Gastrocnemius medialis (tissue), 4 donors: ENCODE results near the gene ROR2. TPM values are rescaled to one million over a fixed set of nuclear protein-coding genes. Genes with fewer than 3 reads are reported as not detected.

Experiments
- ATAC-seq, 2 donors: fragments of 150-250 bp; one replicate each; pipeline ENCODE4 v1.9.1; 2016
- DNase-seq, 2 donors: peaks; one replicate each; pipeline ENCODE4 v3.0.0-alpha.2; 2019
- H3K27ac ChIP-seq, 4 donors: fragments of 200-600 bp; sonication (generic); 1 replicate in 1 of 4; 2 replicates in 3 of 4; pipeline ENCODE4 v1.5.1; 2016 to 2018; ENCODE audit warnings: mild to moderate bottlenecking in 2 of 4, moderate library complexity in 1 of 4
- H3K27me3 ChIP-seq, 3 donors: fragments of 200-600 bp; sonication (generic) in 2 of 3; 1 replicate in 1 of 3; 2 replicates in 2 of 3; pipeline versions ENCODE4 v1.5.1 to v1.6.0; 2016 to 2019; ENCODE audit warnings: mild to moderate bottlenecking in 1 of 3, moderate library complexity in 1 of 3
- H3K36me3 ChIP-seq, 2 donors: fragments of 200-600 bp; sonication (generic) in 1 of 2; one replicate each; pipeline ENCODE4 v1.5.1; 2017 to 2018
- H3K4me1 ChIP-seq, 2 donors: fragments of 200-600 bp; sonication (generic) in 1 of 2; one replicate each; pipeline ENCODE4 v1.5.1; 2016 to 2017; ENCODE audit warnings: mild to moderate bottlenecking in 2 of 2
- H3K4me3 ChIP-seq, 4 donors: fragments of 200-600 bp; sonication (generic) in 3 of 4; 1 replicate in 1 of 4; 2 replicates in 3 of 4; pipeline ENCODE4 v1.5.1; 2016 to 2019; ENCODE audit warnings: mild to moderate bottlenecking in 2 of 4
- H3K9me3 ChIP-seq, 3 donors: fragments of 200-600 bp; sonication (generic) in 2 of 3; 1 replicate in 1 of 3; 2 replicates in 2 of 3; pipeline ENCODE4 v1.5.1; 2016 to 2019
- CTCF ChIP-seq, 5 experiments: fragments of 450-650 bp in 3 of 5; fragments of 200-600 bp in 2 of 5; sonication (generic) in 2 of 5; IDR thresholded peaks in 4 of 5; conservative IDR thresholded peaks in 1 of 5; 1 replicate in 4 of 5; 2 replicates in 1 of 5; pipeline ENCODE4 v1.5.1; 2016 to 2019; ENCODE audit warnings: antibody characterized with exemption in 5 of 5, mild to moderate bottlenecking in 3 of 5, moderate library complexity in 3 of 5
- POLR2A ChIP-seq, 2 donors: fragments of 450-650 bp; IDR thresholded peaks; one replicate each; pipeline ENCODE4 v1.6.1; 2017; ENCODE audit warnings: antibody characterized with exemption in 2 of 2, mild to moderate bottlenecking in 2 of 2, moderate library complexity in 2 of 2
- in situ Hi-C, 4 donors: fragments of 200-750 bp; cut with MboI; loops; one replicate each; pipeline versions ENCODE4 v1.15.0 to v1.8.0; 2017; ENCODE audit warnings: low sequenced_read_pairs in 4 of 4
- intact Hi-C: fragments of 100-400 bp; cut with DNase I; formaldehyde crosslinking; loops from one replicate; pipeline ENCODE4 v1.15.1; 2023; ENCODE audit warnings: low total_unique reads
- total RNA-seq, 4 donors: library from RNA; depleted of rRNA; stranded (reverse); fragments of >200 nt; gene quantifications; one replicate each; pipeline versions ENCODE4 v1.1.0 to v1.2.3, GENCODE V29; 2016

The ROR2 gene
- total RNA-seq, 4 donors from 2014 or later, result 0.15 to 1.2 (median 0.61) TPM

GRCh38 chr9:91807643-91808246 is 142.3 kb downstream of the ROR2 start:
- Histone ChIP-seq H3K4me3 (no peak overlapping the region), H3K9me3 (no peaks in the 10 kb centered on the region), H3K27ac (no peak overlapping the region), H3K36me3 (no peaks in the 10 kb centered on the region), H3K4me1 (no peaks in the 10 kb centered on the region), H3K27me3 (no peaks in the 10 kb centered on the region)
- intact Hi-C loops, result no loop called here
- DNase-seq (no peak), ATAC-seq (no peak)
- TF ChIP-seq CTCF (IDR thresholded peaks at IDR 0.05 in 4 of 5, conservative IDR thresholded peaks at IDR 0.05 in 1 of 5) (no peak), POLR2A (IDR thresholded peaks at IDR 0.05) (no peak)
- in situ Hi-C loops, result no loop called here

DNA sequence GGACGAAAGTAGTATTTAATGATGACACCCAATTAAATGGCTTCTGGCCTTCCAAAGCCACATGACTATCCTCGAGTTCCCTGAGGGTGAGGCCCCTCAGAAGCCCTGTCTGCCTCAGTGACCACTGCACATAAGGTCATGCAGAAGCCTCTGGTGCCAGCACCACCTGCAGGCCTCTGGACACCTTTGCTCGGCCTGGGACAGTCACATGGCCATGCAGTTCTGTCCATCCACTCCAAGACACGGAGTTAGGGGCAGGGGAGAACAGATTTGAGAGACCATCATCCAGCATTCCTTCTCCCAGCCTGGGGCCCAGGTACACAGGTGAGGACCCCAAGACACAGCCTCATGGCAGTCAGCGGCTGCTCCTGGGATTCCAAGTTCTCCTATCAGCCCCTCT is 145.0 kb downstream of the ROR2 start:
- Histone ChIP-seq H3K4me1 (no peaks in the 10 kb centered on the region), H3K27ac (no peak overlapping the region)

DNA sequence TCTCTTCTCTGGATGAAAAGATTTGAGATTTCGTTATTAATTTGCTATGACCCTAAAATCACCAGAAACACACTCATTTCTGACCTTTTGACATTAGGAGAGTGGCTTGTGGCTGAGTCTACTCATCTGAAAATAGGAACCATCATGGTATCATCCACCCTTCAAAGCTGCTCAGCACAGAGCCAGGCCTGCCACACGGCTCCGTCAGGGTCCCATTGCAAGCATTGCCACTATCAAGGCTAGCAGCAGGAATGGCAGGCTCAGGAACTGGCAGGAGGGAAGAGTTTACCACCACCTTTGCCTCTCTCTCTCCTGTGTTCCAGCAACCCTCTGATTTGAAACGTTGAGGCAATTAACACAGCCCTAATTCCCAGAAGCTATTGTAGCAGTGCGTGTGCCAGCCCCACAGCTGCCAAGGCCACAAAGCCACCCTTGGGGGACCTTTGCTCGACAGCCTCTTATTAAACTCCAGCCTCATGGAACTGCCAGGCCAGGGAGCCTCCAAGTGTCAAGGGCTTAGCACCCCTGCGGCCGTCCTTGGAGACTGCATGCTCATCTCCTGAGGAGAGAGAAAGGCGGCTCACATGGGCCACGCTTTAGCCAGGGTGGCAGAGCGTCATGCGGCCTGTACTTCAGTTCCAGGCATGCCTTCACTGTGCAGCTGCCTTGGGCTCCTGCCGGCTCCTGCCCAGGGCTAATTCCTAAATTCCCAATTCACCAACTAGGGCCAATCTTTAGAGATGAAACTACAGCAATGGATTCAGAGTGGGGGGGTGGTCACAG is 145.9 kb downstream of the ROR2 start:
- in situ Hi-C loops (no loop called here), intact Hi-C loops (no loop called here)
- Histone ChIP-seq H3K27ac (no peak overlapping the region), H3K4me3 (no peak overlapping the region), H3K27me3 (no peaks in the 10 kb centered on the region), H3K36me3 (no peaks in the 10 kb centered on the region), H3K4me1 (no peaks in the 10 kb centered on the region), H3K9me3 (no peaks in the 10 kb centered on the region)
- TF ChIP-seq POLR2A (IDR thresholded peaks at IDR 0.05), result no peak
- no peak for TF ChIP-seq CTCF (IDR thresholded peaks at IDR 0.05 in 4 of 5, conservative IDR thresholded peaks at IDR 0.05 in 1 of 5)
- DNase-seq (no peak), ATAC-seq (no peak)

More for the DNA sequence above, 145.0 kb downstream of the ROR2 start:
- TF ChIP-seq POLR2A (IDR thresholded peaks at IDR 0.05) (no peak), CTCF (IDR thresholded peaks at IDR 0.05 in 4 of 5, conservative IDR thresholded peaks at IDR 0.05 in 1 of 5) (no peak)
- H3K27me3 ChIP-seq, result no peaks in the 10 kb centered on the region
- in situ Hi-C loops, result no loop called here
- no peaks in the 10 kb centered on the region for H3K36me3 ChIP-seq
- intact Hi-C loops, result no loop called here
- H3K4me3 ChIP-seq, result no peak overlapping the region
- H3K9me3 ChIP-seq, result no peaks in the 10 kb centered on the region
- ATAC-seq, result no peak
- no peak for DNase-seq

DNA sequence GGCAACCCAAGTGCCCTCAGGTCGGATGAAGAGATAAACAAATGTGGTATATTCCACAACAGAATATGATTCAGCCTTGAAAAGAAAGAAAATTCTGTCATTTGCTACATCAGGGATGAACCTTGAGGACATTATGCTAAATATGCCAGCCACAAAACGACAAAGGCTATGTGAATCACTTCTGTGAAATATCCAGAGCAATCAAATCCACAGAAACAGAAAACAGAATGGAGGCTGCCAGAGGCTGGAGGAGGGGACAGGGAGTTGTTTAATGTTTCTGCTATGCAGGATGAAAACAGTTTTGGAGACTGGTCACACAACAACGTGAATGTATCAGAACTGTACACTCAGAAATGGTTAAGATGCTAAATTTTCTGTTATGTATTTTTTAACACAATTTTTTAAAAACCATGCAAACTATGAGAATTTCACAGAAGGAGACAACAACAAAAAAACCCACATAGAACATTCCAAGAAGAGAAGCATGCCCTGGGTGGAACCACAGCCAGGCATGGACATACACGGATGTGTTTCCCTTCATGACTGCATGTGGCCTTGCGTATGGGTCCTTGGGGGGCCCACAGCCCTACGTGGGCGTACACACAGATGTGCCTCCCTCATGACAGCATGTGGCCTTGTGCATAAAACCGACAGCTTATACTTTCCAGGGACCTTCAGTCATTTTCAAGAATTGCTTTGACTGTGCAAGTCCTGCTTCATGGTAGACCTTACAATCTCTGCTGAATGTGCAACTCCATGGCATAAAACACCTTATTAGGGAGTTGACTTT is 146.7 kb downstream of the ROR2 start:
- TF ChIP-seq POLR2A (IDR thresholded peaks at IDR 0.05), result no peak
- no peak for TF ChIP-seq CTCF (IDR thresholded peaks at IDR 0.05 in 4 of 5, conservative IDR thresholded peaks at IDR 0.05 in 1 of 5)
- no peak overlapping the region for H3K27ac ChIP-seq
- ATAC-seq (no peak), DNase-seq (no peak)
- H3K27me3 ChIP-seq, result no peaks in the 10 kb centered on the region
- intact Hi-C loops (no loop called here), in situ Hi-C loops (no loop called here)
- H3K4me1 ChIP-seq, result no peaks in the 10 kb centered on the region
- no peaks in the 10 kb centered on the region for H3K9me3 ChIP-seq
- no peak overlapping the region for H3K4me3 ChIP-seq
- no peaks in the 10 kb centered on the region for H3K36me3 ChIP-seq
